HG03039 (cell line): ENCODE data around the gene CPT1C.

Experiments used
- ATAC-seq: cut with Tn5 transposase; IDR thresholded peaks from one replicate; pipeline ENCODE4 v1.9.1; 2021; ENCODE audit warnings: mild to moderate bottlenecking, moderate library complexity; ENCODE audit not compliant: unreplicated experiment

CPT1C gene

DNA sequence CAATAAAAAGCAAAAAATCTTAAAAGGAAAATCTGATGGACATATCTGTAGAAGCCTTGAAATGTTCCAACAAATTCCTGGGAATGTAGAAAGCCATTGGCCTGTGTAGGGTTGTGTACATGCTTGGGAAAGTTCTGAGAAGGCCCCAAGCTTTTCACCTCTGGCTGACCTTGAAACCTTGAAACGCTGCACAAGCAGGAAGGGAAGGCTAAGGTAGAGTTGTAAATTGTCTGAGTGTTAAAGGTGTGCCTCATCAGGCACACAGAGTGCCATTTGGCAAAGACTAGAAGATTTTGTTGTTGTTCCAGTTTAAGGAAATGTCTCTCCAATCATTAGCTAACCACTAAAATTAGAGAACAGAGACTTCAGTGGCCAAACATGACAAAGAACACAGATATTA is 61.8 kb downstream of the CPT1C start:
- ATAC-seq: no peak

GRCh38 chr19:49755956-49756355 is 65.0 kb downstream of the CPT1C start:
- ATAC-seq: no peak

DNA sequence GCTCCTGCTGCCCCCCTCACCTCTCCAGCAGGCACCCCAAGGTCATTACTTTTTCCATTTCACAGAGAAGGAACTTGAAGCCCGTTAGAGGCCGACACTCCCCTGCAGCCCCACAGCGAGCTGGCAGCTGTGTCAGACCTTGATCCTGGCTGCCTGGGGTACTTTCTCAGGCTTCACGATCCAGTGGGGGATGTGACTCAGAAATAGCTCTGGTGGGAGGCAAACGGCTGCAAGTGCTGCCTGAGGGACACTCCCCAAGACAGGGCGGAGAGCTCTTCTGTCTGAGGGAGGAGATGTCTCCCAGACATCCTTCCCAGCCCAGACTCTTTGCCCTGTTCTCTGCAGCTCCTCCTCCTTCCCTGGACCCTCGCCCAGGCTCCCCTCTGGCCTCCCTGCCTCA is 67.4 kb downstream of the CPT1C start:
- no peak for ATAC-seq

GRCh38 chr19:49761249-49761624 is 70.3 kb downstream of the CPT1C start:
- no peak for ATAC-seq

DNA sequence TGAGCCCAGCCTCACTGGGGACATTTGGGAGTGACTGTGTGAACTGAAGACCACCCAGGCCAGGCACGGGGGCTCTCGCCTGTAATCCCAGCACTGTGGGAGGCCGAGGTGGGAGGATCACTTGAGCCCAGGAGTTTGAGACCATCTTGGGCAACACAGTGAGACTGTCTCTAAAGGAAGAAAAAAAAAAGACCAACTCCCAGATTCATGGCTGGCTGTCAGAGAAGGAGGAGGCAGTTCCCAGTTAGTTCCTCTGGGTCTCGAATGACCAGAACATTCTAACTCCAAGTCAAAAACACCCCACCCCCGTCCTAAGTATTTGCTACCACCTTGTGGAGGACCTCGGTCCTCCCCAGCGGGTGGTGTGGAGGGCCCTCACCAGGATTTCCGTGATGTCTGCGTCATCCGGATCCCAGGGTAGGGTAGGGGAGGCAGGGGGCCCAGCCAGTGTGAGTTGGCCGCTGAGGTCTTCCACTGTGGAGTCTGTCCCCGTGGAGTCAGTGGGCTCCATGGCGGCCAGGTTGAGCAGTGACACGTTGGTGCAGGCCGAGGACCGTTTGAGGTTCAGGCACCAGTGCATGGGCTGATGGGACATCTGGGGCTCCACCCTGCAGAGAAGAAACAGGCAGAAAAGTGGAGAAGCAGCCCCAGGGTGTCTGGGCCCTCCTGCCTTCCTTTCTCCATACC is 70.9 kb downstream of the CPT1C start:
- no peak for ATAC-seq

DNA sequence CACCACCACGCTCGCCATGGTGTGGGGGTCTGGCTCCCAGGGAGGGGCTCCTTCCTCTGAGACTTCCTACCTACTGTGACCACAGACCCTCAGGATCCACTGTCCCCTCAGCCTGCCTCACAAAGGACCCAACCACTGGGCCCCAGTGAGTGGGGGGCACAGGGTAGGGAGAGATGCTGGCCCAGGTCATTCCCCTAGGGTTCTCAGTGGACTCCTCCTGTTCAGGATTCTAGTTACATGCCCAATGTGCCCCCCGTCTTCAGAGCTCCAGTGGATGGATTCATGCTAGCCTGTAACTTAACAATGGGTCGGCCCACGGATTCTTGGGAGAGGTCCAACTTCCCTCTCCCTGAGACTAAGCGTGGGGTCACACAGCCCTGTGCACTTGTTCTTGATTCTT is 72.3 kb downstream of the CPT1C start, which contains the start of gene TSKS:
TSKS (minus strand) TSS at position 77 of the 400 bp plus-strand sequence; CDS start at position 18, 59 bp downstream.
- ATAC-seq: no peak
